HFFc6 (cell line): Measurements from ENCODE around the gene HYDIN. TPM values are rescaled to one million over a fixed set of nuclear protein-coding genes. Genes with fewer than 3 reads are reported as not detected.

Source experiments
- DNase-seq: peaks from one replicate; pipeline ENCODE4 v3.0.0-alpha.2; 2018
- H3K27ac Mint-ChIP-seq: 2 replicates; pipeline ENCODE4 v1.8.0; 2020; ENCODE audit warnings: mild to moderate bottlenecking, mixed read lengths
- H3K27me3 Mint-ChIP-seq: 2 replicates; pipeline ENCODE4 v1.8.0; 2021; ENCODE audit warnings: mild to moderate bottlenecking, moderate library complexity, mixed read lengths; ENCODE audit not compliant: insufficient read depth
- H3K36me3 Mint-ChIP-seq: 2 replicates; pipeline ENCODE4 v1.8.0; 2021; ENCODE audit warnings: low read depth, mixed read lengths
- H3K4me1 Mint-ChIP-seq: 2 replicates; pipeline ENCODE4 v1.8.0; 2020; ENCODE audit warnings: low read depth, mixed read lengths
- H3K4me3 Mint-ChIP-seq: 2 replicates; pipeline ENCODE4 v1.8.0; 2020; ENCODE audit warnings: mild to moderate bottlenecking, moderate library complexity, mixed read lengths
- H3K9me3 Mint-ChIP-seq: 2 replicates; pipeline ENCODE4 v1.8.0; 2020; ENCODE audit warnings: mild to moderate bottlenecking, mixed read lengths
- CTCF ChIP-seq: fragments of 200-600 bp; sonication (generic); IDR thresholded peaks from 2 replicates; pipeline ENCODE4 v1.5.0; 2021; ENCODE audit warnings: antibody characterized with exemption, mild to moderate bottlenecking
- total RNA-seq, 6 experiments: library from RNA; stranded (reverse); fragmentation: NEBNext Ultra II Directional; extraction: Animal tissue kit (Norgen Biotek cat#: 25700); gene quantifications; 2 replicates in 1 of 6; 3 replicates in 5 of 6; pipeline ENCODE4 v1.2.3, GENCODE V29; 2021

Gene HYDIN
- total RNA-seq, 6 experiments from 2014 or later, result 0.05 TPM; not detected in 5

- H3K4me3 Mint-ChIP-seq, result no peak overlapping the region
- DNase-seq, result no peak
- no peaks in the 10 kb centered on the region for H3K36me3 Mint-ChIP-seq
- no peak overlapping the region for H3K27ac Mint-ChIP-seq
- no peak for TF ChIP-seq CTCF
- no peaks in the 10 kb centered on the region for H3K9me3 Mint-ChIP-seq
- H3K27me3 Mint-ChIP-seq, result no peaks in the 10 kb centered on the region
- peaks cover 26% of the 10 kb centered on the region for H3K4me1 Mint-ChIP-seq
These were observed 421.0 kb downstream of the HYDIN start for GRCh38 chr16:70809392-70810060.

- Mint-ChIP-seq H3K27ac (no peak overlapping the region), H3K4me1 (peaks cover 37% of the 10 kb centered on the region)
These were observed 422.2 kb downstream of the HYDIN start for GRCh38 chr16:70808371-70808770.

GRCh38 chr16:70805787-70806186 lies 424.7 kb downstream of the HYDIN start:
- Mint-ChIP-seq H3K27ac (peak overlapping the region; percentile 99), H3K4me1 (peaks cover 58% of the 10 kb centered on the region), H3K4me3 (peak overlapping the region; percentile 85), H3K9me3 (no peaks in the 10 kb centered on the region; the same call in 1 of the 2 replicates), H3K27me3 (no peaks in the 10 kb centered on the region), H3K36me3 (no peaks in the 10 kb centered on the region; the same call in 1 of the 2 replicates)
- peak; percentile 83 for DNase-seq
- no peak for TF ChIP-seq CTCF

More at GRCh38 chr16:70808371-70808770, 422.2 kb downstream of the HYDIN start:
- no peaks in the 10 kb centered on the region for H3K27me3 Mint-ChIP-seq
- DNase-seq, result no peak
- H3K36me3 Mint-ChIP-seq, result no peaks in the 10 kb centered on the region; the same call in 1 of the 2 replicates
- TF ChIP-seq CTCF, result peak; percentile 61
- no peak overlapping the region for H3K4me3 Mint-ChIP-seq
- H3K9me3 Mint-ChIP-seq, result no peaks in the 10 kb centered on the region; the same call in 1 of the 2 replicates

GRCh38 chr16:70805380-70805779 lies 425.1 kb downstream of the HYDIN start:
- peak overlapping the region; percentile 99 for H3K27ac Mint-ChIP-seq
- TF ChIP-seq CTCF, result no peak
- peak overlapping the region; percentile 85 for H3K4me3 Mint-ChIP-seq
- peak; percentile 19 for DNase-seq
- H3K36me3 Mint-ChIP-seq, result no peaks in the 10 kb centered on the region; the same call in 1 of the 2 replicates
- H3K27me3 Mint-ChIP-seq, result no peaks in the 10 kb centered on the region
- H3K9me3 Mint-ChIP-seq, result no peaks in the 10 kb centered on the region; the same call in 1 of the 2 replicates
- peaks cover 60% of the 10 kb centered on the region for H3K4me1 Mint-ChIP-seq

- peak overlapping the region; percentile 85 for H3K4me3 Mint-ChIP-seq
- H3K27me3 Mint-ChIP-seq, result no peaks in the 10 kb centered on the region
- H3K4me1 Mint-ChIP-seq, result peaks cover 66% of the 10 kb centered on the region
- DNase-seq, result no peak
- H3K27ac Mint-ChIP-seq, result peak overlapping the region; percentile 99
- no peak for TF ChIP-seq CTCF
- H3K9me3 Mint-ChIP-seq, result no peaks in the 10 kb centered on the region; the same call in 1 of the 2 replicates
- H3K36me3 Mint-ChIP-seq, result no peaks in the 10 kb centered on the region; the same call in 1 of the 2 replicates
These were observed 425.8 kb downstream of the HYDIN start for GRCh38 chr16:70804734-70805169.
